ENCODE data around the gene KIAA0513.

The KIAA0513 gene

DNA sequence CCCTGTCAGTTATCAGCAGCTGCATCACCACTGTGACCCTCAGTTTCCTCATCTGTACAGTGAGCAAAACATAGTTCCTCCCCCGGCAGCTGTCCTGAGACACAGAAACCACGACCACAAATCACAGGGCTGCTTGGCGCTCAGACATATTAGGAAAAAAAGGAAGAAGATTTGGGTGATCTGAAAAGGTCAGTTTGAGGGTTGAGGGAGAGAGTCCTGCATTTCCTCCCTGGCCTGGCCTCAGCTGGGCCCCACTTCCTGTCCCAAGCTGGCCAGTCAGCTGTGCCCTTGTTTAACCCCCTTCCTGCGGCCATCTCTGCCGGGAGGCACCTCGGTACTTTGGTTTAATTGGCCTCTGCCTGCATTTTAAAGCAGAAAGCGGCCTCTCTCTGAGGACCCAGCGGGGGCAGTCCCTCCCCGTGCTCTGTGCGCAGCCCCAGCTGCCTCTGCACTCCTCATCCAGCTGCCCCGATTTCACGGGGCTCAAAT is 108.7 kb downstream of the KIAA0513 start:
- DNase-seq (ENCODE audit: low spot score) = no peak
- no peak overlapping the region for H2AK5ac ChIP-seq (ENCODE audit: low read depth, low read length)
- H3K4me2 ChIP-seq (ENCODE audit: insufficient read depth, low read length, poor library complexity, severe bottlenecking) = no peak overlapping the region
- no peaks in the 10 kb centered on the region for H3K36me3 ChIP-seq (replicated peaks in 1 of 2; ENCODE audit: control insufficient read depth in 2 of 2, insufficient read depth in 2 of 2, low read length in 2 of 2)
- H3K27me3 ChIP-seq (ENCODE audit: control insufficient read depth in 3 of 3, insufficient read depth in 3 of 3, low read depth in 1 of 3, low read length in 3 of 3) = no peaks in the 10 kb centered on the region
- H3K79me1 ChIP-seq (ENCODE audit: low read depth, low read length) = no peaks in the 10 kb centered on the region
- H3K18ac ChIP-seq (ENCODE audit: low read length) = peak overlapping the region; percentile 36
- H3K27ac ChIP-seq (replicated peaks; ENCODE audit: low read length) = no peak overlapping the region
- H2AFZ ChIP-seq (ENCODE audit: low read length) = peak overlapping the region; percentile 79
- H3K9me3 ChIP-seq (replicated peaks in 1 of 2; ENCODE audit: control insufficient read depth in 2 of 2, insufficient read depth in 1 of 2, low read depth in 1 of 2, low read length in 2 of 2) = peaks cover 0 to 2% of the 10 kb centered on the region in 2 donors
- no peak overlapping the region for H4K8ac ChIP-seq (ENCODE audit: low read depth, low read length)
- no peak overlapping the region for H2BK5ac ChIP-seq (ENCODE audit: low read length)
- H4K91ac ChIP-seq (ENCODE audit: low read depth, low read length, poor library complexity) = no peak overlapping the region
- H3K4ac ChIP-seq (ENCODE audit: low read length) = no peak overlapping the region
- H3K23ac ChIP-seq (ENCODE audit: low read depth, low read length, poor library complexity) = no peak overlapping the region
- no peak overlapping the region for H3K4me3 ChIP-seq (ENCODE audit: low read length in 2 of 2)
- no peak overlapping the region for H3K9ac ChIP-seq (ENCODE audit: low read depth, low read length, poor library complexity)
- H2BK12ac ChIP-seq (ENCODE audit: low read length) = no peak overlapping the region
- H3K4me1 ChIP-seq (ENCODE audit: control insufficient read depth in 2 of 2, insufficient read depth in 1 of 2, low read depth in 1 of 2, low read length in 2 of 2) = peaks cover 1 to 25% of the 10 kb centered on the region in 2 donors
- H2BK15ac ChIP-seq (ENCODE audit: low read length) = no peak overlapping the region
- no CpG with 5 or more reads among the region's 12 CpGs for WGBS, 2 donors (ENCODE audit: extremely low coverage in 2 of 2, insufficient read length in 2 of 2, insufficient replicate concordance in 1 of 2)
- H3K14ac ChIP-seq (ENCODE audit: low read length) = no peak overlapping the region
- H2BK120ac ChIP-seq (ENCODE audit: low read depth, low read length) = no peak overlapping the region

DNA sequence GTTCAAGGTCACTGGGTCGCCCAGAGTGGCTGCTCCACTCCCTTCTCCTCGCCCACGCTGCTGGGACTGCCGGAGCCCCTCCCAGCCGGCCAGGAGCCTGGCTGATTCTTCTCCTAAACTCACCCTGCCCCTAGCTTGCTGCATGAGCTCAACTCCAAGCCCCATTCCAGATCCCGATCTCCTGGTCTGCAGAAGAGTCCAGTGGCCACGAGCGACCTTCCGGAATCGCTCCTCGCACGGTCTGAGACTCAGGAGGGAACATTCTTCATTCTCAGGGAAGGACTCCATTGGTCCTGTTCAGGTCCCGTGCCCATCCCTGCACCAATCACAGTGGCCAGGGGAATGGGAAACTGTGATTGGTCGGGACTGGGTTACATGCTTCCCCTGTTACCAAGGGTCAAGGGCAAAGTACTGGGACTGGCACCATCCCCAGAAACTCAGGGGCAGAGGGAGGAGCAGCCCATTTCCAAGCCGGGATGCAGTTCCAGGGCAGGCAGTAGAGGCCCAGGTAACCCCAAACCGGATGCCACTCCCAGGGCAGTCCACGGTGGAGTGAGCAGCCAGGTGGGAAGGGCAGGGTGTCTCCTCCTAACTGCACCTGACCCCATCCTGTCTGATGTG is 109.2 kb downstream of the KIAA0513 start:
- Histone ChIP-seq H3K23ac (ENCODE audit: low read depth, low read length, poor library complexity) (no peak overlapping the region), H2AFZ (ENCODE audit: low read length) (peak overlapping the region; percentile 90), H3K36me3 (replicated peaks in 1 of 2; ENCODE audit: control insufficient read depth in 2 of 2, insufficient read depth in 2 of 2, low read length in 2 of 2) (no peaks in the 10 kb centered on the region), H3K27me3 (ENCODE audit: control insufficient read depth in 3 of 3, insufficient read depth in 3 of 3, low read depth in 1 of 3, low read length in 3 of 3) (no peaks in the 10 kb centered on the region), H2BK15ac (ENCODE audit: low read length) (no peak overlapping the region), H2BK12ac (ENCODE audit: low read length) (no peak overlapping the region), H3K27ac (replicated peaks; ENCODE audit: low read length) (no peak overlapping the region), H3K79me1 (ENCODE audit: low read depth, low read length) (no peaks in the 10 kb centered on the region), H2BK5ac (ENCODE audit: low read length) (no peak overlapping the region), H3K4me3 (ENCODE audit: low read length in 2 of 2) (no peak overlapping the region), H2BK120ac (ENCODE audit: low read depth, low read length) (peak overlapping the region; percentile 14), H3K9me3 (replicated peaks in 1 of 2; ENCODE audit: control insufficient read depth in 2 of 2, insufficient read depth in 1 of 2, low read depth in 1 of 2, low read length in 2 of 2) (peaks cover 0 to 2% of the 10 kb centered on the region in 2 donors), H3K4me2 (ENCODE audit: insufficient read depth, low read length, poor library complexity, severe bottlenecking) (no peak overlapping the region), H3K14ac (ENCODE audit: low read length) (no peak overlapping the region), H3K9ac (ENCODE audit: low read depth, low read length, poor library complexity) (no peak overlapping the region), H3K18ac (ENCODE audit: low read length) (peak overlapping the region; percentile 24), H4K91ac (ENCODE audit: low read depth, low read length, poor library complexity) (no peak overlapping the region), H3K4ac (ENCODE audit: low read length) (no peak overlapping the region), H2AK5ac (ENCODE audit: low read depth, low read length) (peak overlapping the region; percentile 6), H4K8ac (ENCODE audit: low read depth, low read length) (no peak overlapping the region), H3K4me1 (ENCODE audit: control insufficient read depth in 2 of 2, insufficient read depth in 1 of 2, low read depth in 1 of 2, low read length in 2 of 2) (peaks cover 5 to 29% of the 10 kb centered on the region in 2 donors)
- DNase-seq (ENCODE audit: low spot score) = no peak
- no CpG with 5 or more reads among the region's 17 CpGs for WGBS, 2 donors (ENCODE audit: extremely low coverage in 2 of 2, insufficient read length in 2 of 2, insufficient replicate concordance in 1 of 2)

DNA sequence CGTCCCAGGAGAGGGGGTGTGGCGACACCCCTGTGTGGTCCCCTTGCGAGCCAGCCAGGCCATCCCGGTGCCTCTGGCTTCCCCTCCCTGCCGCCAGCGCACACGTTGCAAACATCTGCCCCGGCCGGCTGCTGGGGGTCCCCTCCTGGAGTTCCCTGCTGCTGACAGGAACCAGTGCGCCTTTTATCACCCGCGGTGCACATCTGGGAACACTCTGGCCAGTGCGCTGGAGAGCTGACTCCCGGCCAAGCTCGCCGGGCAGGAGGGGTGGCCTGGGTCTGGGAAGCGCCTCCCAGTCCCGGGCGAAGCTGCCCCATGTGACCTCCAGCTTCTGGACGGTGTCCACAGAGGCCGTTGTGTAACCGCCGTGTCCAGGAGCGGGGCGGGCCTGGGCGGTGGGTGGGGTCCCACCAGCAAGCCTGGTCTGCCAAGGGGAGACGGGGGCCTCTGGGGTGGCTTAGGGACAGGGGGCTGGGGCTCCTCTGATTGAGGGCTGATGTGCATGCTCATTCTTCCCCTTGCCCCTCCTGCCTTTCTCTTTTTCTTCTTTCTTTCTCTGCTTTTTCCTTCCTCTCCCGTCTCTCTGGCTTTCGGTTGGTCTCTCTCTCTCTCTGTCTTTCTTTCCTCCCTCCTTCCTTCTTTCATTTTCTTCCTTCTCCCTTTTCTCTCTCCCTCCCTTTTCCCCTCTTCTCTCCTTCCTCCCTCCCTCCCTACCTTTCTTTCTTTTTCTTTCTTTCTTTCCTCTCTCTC is 109.9 kb downstream of the KIAA0513 start:
- no peak overlapping the region for H3K4ac ChIP-seq (ENCODE audit: low read length)
- no peaks in the 10 kb centered on the region for H3K79me1 ChIP-seq (ENCODE audit: low read depth, low read length)
- H4K8ac ChIP-seq (ENCODE audit: low read depth, low read length) = no peak overlapping the region
- H2BK15ac ChIP-seq (ENCODE audit: low read length) = no peak overlapping the region
- no peak overlapping the region for H3K9ac ChIP-seq (ENCODE audit: low read depth, low read length, poor library complexity)
- no peaks in the 10 kb centered on the region for H3K36me3 ChIP-seq (replicated peaks in 1 of 2; ENCODE audit: control insufficient read depth in 2 of 2, insufficient read depth in 2 of 2, low read length in 2 of 2)
- H2BK120ac ChIP-seq (ENCODE audit: low read depth, low read length) = peak overlapping the region; percentile 14
- peaks cover 0 to 2% of the 10 kb centered on the region in 2 donors for H3K9me3 ChIP-seq (replicated peaks in 1 of 2; ENCODE audit: control insufficient read depth in 2 of 2, insufficient read depth in 1 of 2, low read depth in 1 of 2, low read length in 2 of 2)
- no peak for DNase-seq (ENCODE audit: low spot score)
- H3K23ac ChIP-seq (ENCODE audit: low read depth, low read length, poor library complexity) = no peak overlapping the region
- no CpG with 5 or more reads among the region's 29 CpGs for WGBS, 2 donors (ENCODE audit: extremely low coverage in 2 of 2, insufficient read length in 2 of 2, insufficient replicate concordance in 1 of 2)
- H3K27ac ChIP-seq (replicated peaks; ENCODE audit: low read length) = no peak overlapping the region
- peak overlapping the region; percentile 24 for H3K18ac ChIP-seq (ENCODE audit: low read length)
- peak overlapping the region; percentile 6 for H2AK5ac ChIP-seq (ENCODE audit: low read depth, low read length)
- no peak overlapping the region for H3K14ac ChIP-seq (ENCODE audit: low read length)
- H2AFZ ChIP-seq (ENCODE audit: low read length) = peak overlapping the region; percentile 90
- H3K27me3 ChIP-seq (ENCODE audit: control insufficient read depth in 3 of 3, insufficient read depth in 3 of 3, low read depth in 1 of 3, low read length in 3 of 3) = no peaks in the 10 kb centered on the region
- H3K4me1 ChIP-seq (ENCODE audit: control insufficient read depth in 2 of 2, insufficient read depth in 1 of 2, low read depth in 1 of 2, low read length in 2 of 2) = peaks cover 5 to 35% of the 10 kb centered on the region in 2 donors
- no peak overlapping the region for H3K4me2 ChIP-seq (ENCODE audit: insufficient read depth, low read length, poor library complexity, severe bottlenecking)
- no peak overlapping the region for H4K91ac ChIP-seq (ENCODE audit: low read depth, low read length, poor library complexity)
- no peak overlapping the region for H2BK5ac ChIP-seq (ENCODE audit: low read length)
- no peak overlapping the region for H3K4me3 ChIP-seq (ENCODE audit: low read length in 2 of 2)
- no peak overlapping the region for H2BK12ac ChIP-seq (ENCODE audit: low read length)
